HG02840 (cell line): ENCODE data around the gene EIF4A2.
A peak's percentile ranks its signal among the peaks of the same experiment; 100 is the strongest.
"Not testable (repeated sequence)": the region's sequence is repeated elsewhere in the genome, so short reads cannot be mapped to it uniquely, and the experiment has no call there.

Experiments
- ATAC-seq: cut with Tn5 transposase; IDR thresholded peaks from one replicate; pipeline ENCODE4 v1.9.1; 2021; ENCODE audit warnings: mild to moderate bottlenecking, moderate library complexity, moderate number of reproducible peaks; ENCODE audit not compliant: unreplicated experiment, low FRiP score

The EIF4A2 gene

DNA sequence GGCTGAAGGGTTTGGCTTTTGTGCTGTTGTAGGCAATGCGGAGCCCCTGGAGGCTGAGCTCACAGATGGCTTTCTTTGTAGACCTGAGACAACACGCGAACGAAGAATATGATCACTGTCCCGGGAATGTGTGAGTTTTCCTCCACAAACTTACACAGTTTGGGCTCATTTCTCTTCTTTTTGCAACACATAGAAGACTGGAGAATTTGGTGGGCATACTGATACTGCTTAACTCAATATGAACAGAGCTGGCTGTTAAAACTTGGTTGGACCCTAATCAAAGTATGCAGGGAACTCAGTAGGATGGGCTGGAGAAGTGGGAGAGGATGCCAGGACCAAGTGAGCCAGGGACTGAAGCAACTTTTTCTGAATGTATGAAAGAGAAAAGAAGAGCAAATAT is 35.1 kb downstream of the EIF4A2 start:
- no peak for ATAC-seq

DNA sequence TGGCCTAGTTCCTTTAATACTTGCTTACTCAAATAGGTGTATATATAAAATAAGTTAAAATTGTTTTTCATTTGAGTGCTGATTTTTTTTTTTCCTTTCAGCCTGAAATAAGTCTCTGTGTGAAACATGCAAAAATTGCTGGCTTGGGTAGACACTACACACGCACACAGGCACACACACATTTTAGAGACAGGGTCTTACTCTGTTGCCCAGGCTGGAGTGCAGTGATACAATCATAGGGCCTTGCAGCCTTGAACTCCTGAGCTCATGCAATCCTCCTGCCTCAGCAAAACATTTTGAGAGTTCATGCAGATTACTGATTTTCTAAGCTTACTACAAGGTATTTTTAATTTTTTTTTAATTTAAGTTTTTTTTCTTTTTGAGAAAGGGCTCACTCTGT is 35.6 kb downstream of the EIF4A2 start:
- no peak for ATAC-seq

DNA sequence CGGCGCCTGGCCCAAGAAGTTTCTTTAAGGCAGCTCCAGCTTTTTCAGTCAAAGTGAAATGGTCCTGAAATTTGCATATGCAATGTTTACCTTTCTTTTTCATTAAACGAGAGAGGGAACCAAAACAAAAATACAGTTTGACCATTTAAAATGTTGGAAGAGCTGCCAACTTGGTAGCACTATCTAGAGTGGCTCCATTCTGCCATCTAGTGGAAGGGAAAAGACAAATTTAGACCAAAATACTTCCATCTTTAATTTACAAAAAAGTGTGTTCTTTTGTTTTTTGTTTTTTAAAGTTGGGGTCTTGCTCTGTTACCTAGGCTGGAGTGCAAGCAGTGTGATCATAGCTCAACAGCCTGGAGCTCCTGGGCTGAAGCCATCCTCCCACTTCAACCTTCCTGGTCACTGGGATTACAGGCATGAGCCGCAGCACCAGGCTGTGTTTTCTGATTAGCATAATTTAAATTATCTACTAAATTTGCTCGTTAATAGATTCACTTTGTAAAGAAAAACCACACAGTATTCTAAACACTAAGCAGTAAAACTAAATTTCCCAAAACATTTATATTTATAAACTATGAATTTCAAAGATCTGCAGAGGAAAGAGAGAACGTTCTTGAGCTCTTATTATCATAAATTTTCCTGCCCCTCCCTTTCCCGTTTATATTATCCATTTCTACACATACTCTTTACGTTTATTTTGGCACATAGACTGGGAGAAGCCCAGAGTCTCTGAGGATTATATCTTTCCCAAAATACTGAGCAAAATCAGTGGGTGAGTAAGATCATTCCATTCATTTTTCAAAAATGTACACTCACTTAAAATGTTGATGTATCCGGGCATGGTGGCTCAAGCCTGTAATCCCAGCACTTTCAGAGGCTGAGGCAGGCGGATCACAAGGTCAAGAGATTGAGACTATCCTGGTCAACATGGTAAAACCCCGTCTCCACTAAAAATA is 38.3 kb downstream of the EIF4A2 start:
- no peak for ATAC-seq

DNA sequence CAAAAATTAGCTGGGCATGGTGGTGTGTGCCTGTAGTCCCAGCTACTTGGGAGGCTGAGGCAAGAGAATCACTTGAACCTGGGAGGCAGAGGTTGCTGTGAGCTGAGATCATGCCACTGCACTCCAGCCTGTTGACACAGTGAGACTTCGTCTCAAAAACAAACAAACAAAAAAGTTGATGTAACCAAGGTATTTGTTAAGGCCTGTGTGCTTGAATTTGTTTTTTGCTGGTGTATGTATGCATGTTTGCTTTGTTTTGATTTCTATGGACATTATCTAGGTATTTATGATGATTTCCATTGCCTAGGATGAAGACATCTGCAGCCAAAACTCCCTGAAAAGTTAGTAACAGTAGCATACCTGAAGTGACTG is 39.0 kb downstream of the EIF4A2 start:
- not testable (repeated sequence) for ATAC-seq

DNA sequence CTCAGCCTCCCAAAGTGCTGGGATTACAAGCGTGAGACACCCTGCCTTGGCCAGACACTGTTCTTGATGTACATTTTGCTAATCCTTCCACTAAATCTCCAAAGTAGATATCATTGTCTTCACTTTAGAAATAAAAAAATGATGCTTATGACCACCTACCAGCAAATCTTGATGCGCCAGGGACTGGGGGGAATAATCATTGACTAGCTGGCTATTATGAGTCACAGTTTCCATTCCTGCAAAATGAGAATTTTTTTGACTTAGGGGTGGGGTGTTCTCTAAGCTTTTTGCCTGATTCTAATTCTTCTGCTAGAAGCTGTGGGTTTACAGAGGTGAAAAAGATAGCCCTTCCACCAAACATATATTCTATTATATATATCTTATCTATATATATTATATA is 40.0 kb downstream of the EIF4A2 start:
- no peak for ATAC-seq

DNA sequence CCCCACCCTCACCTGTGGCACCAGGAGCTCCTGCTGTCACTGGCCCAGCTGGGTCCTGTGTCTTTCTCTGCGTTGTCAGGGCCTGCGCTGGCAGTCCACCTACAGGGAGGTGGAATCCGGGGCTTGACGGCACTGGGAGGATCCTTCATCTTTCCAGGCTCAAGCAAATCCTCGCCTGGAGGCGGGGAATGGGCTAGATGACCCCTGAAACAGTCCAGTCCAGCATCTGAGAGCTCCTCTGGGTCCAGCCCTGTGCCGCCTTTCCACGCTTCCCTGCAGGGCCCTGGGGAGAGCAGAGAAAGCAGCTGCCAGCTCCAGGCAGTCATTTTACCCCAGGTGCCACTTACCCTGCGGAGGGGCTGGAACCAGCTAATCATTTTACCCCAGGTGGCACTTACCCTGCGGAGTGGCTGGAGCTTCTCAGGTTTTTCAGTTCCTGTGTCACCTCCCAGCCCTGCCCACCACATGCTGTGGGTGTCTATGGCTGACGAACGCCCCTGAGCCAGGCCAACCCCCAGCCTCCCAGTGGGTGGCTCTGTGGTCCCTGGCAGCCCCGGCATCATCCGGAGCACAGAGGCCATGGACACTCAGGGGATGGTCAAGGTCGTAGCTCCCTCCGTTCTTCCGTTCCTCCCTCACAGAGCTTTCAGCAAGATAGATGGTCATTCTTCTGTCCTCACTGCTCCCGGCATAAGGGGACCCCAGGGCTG is 41.2 kb downstream of the EIF4A2 start:
- no peak for ATAC-seq

DNA sequence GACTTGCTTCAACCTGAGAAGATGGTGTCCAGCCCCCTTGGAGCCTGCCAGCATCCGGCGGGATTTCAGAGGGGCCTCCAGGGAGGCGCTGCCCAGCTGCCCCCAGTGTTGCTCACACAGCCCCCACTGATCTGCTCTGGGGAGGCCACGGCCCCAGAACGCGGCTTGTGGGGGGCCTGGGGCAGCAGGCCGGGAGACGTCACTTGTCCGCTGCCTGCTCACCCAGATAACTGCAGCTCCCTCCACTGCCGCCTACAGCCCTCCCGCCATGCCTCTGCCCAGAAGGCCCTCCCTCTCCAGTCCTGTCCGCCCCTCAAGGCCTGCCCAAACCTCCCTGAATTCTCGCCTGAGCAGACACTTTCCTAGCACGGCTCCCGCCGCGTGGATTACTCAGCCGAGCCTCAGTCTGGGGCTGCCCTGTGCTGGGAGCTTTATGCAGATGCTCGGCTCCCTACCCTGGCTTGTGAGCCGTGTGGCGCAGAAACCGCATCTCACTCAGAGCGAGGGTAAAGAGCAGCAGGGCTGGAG is 42.0 kb downstream of the EIF4A2 start:
- no peak for ATAC-seq

DNA sequence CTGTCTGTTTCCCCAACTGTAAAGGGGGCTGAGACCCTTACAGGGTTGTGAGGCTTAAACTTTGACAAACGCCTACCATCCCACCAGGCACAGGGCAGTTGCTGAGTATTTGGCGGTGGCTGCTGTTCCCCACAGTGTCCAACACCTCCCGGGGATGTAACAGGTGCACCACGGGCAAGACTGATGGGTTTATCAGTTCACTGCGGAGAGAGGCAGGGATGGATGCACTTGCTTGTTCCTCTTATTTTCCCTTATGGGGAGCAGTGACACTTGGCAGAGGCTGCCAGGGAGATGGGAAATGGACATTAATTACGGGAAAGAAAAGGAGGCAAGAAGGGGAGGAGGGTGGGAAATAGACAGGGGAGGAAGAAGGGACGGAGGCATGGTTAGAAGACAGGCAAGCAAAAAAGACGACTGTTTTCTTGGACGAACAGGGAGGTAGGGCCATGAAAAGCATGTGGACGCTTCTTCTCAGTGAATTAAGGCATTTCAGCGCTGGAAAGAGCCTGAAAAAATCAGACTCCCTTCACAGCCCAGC is 42.6 kb downstream of the EIF4A2 start:
- no peak for ATAC-seq

DNA sequence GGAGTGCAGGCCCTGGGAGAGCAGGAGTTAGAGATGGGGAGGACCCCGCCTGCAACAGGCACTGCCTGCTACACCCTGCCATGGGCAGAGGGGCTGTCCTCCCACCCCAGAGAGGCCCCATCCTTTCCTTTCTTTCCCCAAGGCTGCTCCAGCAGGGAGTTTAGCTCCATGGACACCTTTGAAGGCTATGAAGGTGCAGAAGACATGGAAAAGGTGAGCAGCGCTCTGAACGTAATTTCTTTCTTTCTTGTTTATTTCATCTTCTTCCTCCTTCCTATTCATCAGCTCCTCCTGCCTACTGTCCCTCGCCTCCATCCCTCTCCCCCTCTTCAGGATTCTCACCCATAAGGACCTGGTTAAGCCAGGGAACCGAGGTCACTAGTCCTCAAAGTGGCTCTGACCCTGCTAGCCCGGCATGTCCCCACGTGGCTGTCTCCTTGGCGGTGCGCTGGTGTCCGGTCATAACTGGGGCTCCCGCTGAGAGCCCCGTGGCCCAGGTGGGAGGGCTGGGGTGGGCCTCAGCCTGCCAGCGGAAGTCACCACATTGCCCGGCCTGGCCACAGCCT is 43.1 kb downstream of the EIF4A2 start:
- no peak for ATAC-seq

DNA sequence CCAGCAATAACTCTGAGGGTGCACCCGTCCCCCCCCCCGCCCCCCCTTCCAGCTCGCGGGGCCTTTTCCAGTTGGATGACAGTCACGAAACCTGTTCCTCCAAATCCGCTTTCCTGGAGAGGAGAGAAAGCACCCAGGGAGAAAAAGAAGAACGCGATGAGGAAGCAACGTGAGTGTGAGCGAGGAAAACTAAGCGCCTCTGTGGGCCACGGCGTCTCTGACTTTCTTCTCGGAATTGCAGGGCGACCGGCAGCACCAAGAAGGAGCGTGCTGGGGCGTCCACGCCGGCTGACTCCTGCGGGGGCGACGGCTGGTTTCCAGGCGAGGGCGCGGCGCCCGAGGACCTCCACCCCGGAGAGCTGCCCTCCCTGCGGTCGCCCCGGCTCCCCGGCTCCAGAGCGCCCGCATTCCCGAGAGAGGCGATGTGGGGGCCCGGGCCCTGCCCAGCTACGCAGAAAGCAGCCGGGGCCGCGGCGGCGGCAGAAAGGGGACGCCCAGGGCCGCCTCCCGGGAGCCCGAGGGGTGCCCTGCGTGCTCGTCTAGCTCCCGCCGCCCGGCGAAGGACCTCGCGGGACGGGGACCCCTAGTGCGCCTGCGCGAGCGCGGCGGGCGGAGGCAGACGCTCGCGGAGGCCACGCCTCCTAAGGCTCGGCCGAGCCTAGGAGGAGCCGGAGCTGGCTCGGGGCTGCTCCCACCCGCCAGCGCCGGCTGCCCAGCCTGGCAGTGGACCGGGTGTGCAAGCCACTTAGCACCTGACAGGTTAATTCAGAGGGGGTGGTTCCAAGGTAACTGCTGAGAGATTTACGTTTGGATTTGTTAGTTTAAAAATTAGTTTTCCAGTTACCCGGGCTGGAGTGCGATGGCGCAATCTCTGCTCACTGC is 43.8 kb downstream of the EIF4A2 start:
- peak; percentile 79 for ATAC-seq

DNA sequence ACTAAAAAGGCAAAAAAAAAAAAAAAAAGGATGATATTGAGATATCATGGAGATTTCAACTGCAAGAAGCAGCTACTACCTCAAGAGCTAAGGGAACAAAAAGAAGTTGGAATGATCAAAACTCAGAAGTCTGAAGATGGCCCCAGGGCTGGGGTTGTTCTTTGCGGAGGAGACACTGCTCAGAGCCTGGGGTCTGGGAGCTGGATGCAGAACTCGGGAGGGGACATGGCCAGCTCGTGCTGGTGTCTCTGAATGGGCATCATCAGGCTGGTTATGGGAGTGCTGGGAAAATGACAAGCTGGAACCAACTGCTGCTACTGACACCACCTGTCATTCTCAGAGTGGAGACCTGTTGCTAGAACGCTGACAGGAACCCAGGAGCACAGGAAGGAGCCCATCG is 45.0 kb downstream of the EIF4A2 start:
- ATAC-seq, result no peak

DNA sequence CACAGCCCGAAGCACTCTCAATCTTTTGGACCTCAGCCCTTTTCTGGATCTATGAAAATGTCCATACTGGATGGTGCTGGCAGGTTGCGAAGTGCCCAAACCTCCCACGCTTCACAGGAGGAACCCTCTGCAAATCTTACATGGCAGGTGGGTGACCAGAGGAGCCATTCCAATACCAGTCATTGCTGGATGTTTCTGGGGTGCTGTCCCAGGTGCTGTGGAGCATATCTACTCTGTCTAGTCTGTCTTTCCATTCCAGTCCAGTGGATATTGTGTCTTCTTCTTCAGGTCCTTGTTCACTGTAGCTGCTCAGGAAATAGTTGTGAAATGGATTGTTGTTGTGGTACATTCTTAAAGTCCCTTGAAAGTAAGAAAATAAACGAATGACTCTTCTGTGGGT is 48.4 kb downstream of the EIF4A2 start:
- no peak for ATAC-seq

DNA sequence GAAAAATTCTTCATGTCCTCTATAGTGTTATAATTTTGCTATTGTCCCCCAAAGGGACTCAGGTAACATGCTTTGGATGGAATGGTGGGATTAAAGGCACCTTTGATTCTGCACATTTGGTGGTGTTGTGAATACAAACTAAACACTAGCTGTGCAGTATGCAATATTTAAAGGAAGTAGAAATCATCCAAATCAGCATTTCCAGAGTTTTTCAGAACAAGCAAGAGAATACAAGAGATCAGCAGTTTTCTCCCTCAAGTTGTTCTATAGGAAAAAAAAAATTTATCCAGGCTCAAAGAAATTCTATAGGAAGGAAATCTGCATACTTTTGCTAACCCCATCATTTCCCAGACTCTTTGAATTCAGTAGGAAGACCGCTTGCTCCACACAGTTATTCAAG is 48.9 kb downstream of the EIF4A2 start:
- ATAC-seq, result no peak
